ENCODE measurements around the gene NEK6.

The NEK6 gene

DNA sequence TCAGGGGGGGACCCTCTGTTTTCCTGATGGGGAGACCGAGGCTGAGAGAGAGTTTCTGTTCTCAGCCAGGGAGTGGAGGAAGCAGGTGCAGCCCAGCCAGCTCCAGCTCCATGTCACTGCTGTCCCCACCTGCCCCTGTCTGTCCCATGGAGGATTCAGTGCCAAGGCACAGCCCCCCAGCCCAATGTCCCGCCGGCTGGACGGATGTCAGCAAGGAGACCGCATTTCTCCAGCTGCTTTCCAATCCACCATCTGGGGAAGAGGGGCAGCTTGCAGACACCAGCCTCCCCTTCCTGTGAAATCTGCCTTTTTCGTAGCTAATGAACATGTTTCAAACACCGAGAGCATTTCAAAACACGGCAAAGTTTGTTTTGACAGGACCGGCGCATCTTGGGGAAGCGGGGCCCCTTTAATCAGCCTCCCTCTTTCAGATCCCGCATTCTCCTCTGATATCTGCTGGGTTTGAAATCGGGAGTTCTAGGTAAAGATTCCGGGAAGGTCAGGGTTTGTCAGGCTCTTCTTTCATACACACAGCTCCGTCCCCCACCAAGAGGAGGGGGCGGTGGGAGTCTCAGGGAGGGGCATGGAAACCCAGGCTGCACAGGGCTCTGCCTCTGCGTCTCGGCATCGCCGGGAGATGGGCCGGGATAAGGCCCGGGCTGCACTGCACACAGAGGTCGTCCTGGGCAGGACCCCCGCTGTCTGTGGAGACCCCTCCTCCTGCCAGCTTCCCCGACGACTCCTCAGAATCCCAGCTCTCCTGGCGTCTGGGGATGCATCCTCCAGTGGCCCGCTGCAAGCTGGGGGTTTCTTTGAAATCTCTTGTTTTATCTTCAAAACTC lies 74.8 kb downstream of the NEK6 start:
- FAIRE-seq = no peak
- TF ChIP-seq, protein P1, sequence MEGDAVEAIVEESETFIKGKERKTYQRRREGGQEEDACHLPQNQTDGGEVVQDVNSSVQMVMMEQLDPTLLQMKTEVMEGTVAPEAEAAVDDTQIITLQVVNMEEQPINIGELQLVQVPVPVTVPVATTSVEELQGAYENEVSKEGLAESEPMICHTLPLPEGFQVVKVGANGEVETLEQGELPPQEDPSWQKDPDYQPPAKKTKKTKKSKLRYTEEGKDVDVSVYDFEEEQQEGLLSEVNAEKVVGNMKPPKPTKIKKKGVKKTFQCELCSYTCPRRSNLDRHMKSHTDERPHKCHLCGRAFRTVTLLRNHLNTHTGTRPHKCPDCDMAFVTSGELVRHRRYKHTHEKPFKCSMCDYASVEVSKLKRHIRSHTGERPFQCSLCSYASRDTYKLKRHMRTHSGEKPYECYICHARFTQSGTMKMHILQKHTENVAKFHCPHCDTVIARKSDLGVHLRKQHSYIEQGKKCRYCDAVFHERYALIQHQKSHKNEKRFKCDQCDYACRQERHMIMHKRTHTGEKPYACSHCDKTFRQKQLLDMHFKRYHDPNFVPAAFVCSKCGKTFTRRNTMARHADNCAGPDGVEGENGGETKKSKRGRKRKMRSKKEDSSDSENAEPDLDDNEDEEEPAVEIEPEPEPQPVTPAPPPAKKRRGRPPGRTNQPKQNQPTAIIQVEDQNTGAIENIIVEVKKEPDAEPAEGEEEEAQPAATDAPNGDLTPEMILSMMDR (IDR thresholded peaks at IDR 0.05; ENCODE audit: insufficient read depth, missing control alignments) = no peak
- no peak for DNase-seq (ENCODE audit: insufficient read length, low spot score)

DNA sequence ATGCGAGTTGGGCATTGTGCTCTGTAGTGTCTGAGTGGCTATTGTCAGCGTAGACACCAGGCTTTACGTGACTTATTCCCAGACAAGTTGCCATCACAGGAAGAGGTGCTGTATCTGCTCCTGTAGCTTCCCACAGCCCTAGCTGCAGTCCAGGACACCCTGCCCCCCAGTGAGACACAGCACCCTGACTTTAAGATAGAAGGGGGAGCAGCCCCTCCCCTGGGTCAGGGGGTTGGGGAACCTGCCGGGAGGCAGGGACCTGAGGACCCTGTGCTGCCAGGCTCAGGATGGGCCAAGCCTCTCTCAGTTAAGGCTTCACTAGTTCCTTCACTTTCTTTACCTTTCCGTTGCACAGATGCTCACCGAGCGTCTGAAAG lies 75.4 kb downstream of the NEK6 start:
- no peak for DNase-seq (ENCODE audit: insufficient read length, low spot score)
- TF ChIP-seq, protein P1 (IDR thresholded peaks at IDR 0.05; ENCODE audit: insufficient read depth, missing control alignments) = no peak
- FAIRE-seq = no peak

DNA sequence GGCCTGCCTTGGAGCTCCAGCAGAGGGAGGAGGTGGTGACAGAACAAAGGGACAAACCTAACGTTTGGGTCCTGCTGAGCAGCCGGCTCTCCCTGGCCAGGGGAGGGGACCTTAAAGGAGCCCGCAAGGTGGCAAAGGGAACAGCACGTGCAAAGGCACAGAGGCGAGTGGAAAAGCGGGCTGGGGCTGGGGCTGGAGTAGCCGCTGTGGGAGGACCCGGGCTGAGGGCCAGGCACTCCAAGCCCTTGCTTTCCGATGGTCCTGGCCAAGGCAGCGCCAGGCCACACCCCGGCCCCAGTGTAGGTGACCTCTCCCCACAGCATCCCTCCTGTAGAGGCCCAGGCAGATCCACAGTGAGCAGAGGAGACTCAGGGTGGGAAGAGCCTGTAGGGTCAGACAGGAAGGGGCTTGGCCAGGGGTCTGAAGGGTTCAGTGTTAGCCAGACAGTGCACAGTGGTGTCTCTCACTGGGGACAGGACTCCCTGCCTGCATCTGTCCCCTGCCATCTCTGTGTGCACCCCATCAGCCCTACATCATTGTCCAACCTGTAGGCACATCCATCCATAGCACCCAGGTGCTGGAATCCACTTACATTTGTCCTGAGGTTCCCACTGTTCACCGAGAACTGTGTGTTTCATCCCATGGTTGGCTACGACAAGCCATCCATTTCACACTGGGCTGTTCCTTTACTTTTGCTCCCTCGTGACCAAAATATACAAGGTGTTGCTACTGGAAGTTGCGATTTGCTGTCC lies 77.0 kb downstream of the NEK6 start:
- FAIRE-seq (no peak), DNase-seq (ENCODE audit: insufficient read length, low spot score) (no peak)
- TF ChIP-seq, protein P1 (IDR thresholded peaks at IDR 0.05; ENCODE audit: insufficient read depth, missing control alignments) = no peak

DNA sequence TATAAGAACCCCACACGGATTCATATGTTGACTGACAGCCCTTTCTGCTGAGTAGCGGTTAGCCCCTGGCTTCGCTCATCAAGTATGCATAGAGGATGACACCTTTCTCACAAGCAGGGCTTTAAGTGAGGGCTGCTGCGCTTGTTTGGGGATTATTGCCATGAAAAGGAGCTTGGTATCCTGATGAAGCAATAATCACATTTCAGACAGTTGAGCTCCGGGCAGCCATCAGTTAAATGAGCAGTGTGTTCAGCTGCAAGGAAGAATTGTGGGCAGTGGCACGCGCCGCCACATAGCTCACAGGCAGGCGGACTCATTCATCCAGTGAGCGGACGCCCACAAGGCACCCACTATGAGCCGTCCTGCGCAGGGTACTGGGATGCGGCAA lies 77.6 kb downstream of the NEK6 start:
- DNase-seq (ENCODE audit: insufficient read length, low spot score) = no peak
- FAIRE-seq = no peak
- TF ChIP-seq, protein P1 (IDR thresholded peaks at IDR 0.05; ENCODE audit: insufficient read depth, missing control alignments) = no peak

DNA sequence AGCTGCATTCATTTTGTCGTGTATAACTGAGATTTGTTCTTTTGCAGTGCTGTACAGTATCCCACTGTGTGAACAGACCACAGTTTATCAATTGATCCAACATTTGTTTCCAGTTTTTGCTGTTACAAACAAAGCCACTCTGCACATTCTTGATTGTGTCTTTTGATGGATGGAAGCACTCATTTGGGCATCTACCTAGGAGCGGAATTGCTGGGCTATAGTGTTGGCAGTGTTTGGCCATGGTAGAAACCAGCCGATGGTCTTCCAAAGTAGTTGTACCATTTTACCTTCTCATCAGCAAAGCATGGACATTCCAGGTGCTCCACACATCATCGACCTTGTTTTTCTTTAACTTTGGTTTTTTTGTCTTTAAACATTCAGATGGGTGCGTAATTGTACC lies 79.8 kb downstream of the NEK6 start:
- FAIRE-seq = no peak
- TF ChIP-seq, protein P1 (IDR thresholded peaks at IDR 0.05; ENCODE audit: insufficient read depth, missing control alignments) = no peak
- no peak for DNase-seq (ENCODE audit: insufficient read length, low spot score)

DNA sequence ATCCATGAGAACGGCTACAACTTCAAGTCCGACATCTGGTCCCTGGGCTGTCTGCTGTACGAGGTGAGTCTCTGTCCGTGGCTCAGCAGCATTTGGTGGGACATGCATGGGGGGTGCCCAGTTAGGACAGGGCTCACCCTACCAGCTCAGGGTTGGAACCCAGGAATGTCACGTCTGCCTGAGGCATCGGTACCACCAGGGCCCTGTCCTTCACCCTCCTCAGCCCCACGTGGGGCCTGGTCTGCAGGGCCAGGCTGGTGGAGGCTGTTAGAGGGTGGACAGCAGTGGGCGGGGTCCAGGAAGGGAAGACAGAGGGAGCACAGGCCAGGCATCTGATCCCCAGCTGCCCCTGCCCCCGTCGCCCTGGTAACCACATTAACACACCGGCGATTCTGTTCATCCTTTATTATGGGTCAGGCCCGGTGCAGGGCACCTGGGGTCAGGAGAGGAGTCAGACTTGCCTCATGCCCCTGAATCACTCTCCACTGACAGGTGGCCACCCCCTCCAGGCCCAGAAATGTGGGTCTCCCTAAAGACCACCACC lies 81.9 kb downstream of the NEK6 start:
- FAIRE-seq (no peak), DNase-seq (ENCODE audit: insufficient read length, low spot score) (no peak)
- TF ChIP-seq, protein P1 (IDR thresholded peaks at IDR 0.05; ENCODE audit: insufficient read depth, missing control alignments) = no peak

All from D721Med (cell line).